Endothelial cell of umbilical vein (primary cell): Measurements from ENCODE around the gene USP49. TPM values are rescaled to one million over a fixed set of nuclear protein-coding genes. Genes with fewer than 3 reads are reported as not detected.

ENCODE experiments used
- BruUV-seq: library from RNA; stranded (reverse); fragments of 400-500 nt; replicated peaks from 2 replicates; lab custom pipeline; 2021; lab: Mats Ljungman, UMichigan
- CTCF ChIA-PET: fragments of 300-600, 350-600 bp; sonication (Branson Sonifier 250); formaldehyde crosslinking; loops from one replicate; lab custom pipeline; 2021; ENCODE audit warnings: antibody characterized with exemption, inconsistent platforms; lab: Charles Lee
- POLR2A ChIA-PET: fragments of 300-600, 350-600 bp; sonication (Branson Sonifier 250); formaldehyde crosslinking; loops from one replicate; lab custom pipeline; 2021; ENCODE audit warnings: antibody characterized with exemption, inconsistent platforms; lab: Charles Lee
- DNase-seq: peaks from one replicate; pipeline ENCODE4 v3.0.0-alpha.2; 2011; ENCODE audit warnings: low read depth, low spot score
- FAIRE-seq: peaks from 2 replicates; lab custom pipeline; 2011; peaks lifted over from hg19 to GRCh38; lab: Jason Lieb, UNC
- H2AFZ ChIP-seq: 2 replicates; pipeline ENCODE4 v1.6.0; 2012; ENCODE audit warnings: low read depth, low read length, control low read depth, inconsistent platforms
- H3K27ac ChIP-seq: 2 replicates; pipeline ENCODE4 v1.5.1; 2011; ENCODE audit warnings: low read depth, mild to moderate bottlenecking, control low read depth, low read length, moderate library complexity; ENCODE audit not compliant: insufficient read depth
- H3K27me3 ChIP-seq, 2 experiments: 2 replicates each; pipeline versions ENCODE4 v1.6.0 to v1.6.1; 2011; ENCODE audit warnings: low read length in 2 of 2, mixed read lengths in 1 of 2; ENCODE audit not compliant: control insufficient read depth in 2 of 2, insufficient read depth in 2 of 2
- H3K36me3 ChIP-seq, 2 experiments: 2 replicates in 1 of 2; 3 replicates in 1 of 2; pipeline ENCODE4 v1.5.1; 2011; ENCODE audit warnings: low read length in 2 of 2, mild to moderate bottlenecking in 1 of 2, moderate library complexity in 1 of 2; ENCODE audit not compliant: control insufficient read depth in 2 of 2, insufficient read depth in 2 of 2; ENCODE audit errors: extremely low read depth in 1 of 2
- H3K4me1 ChIP-seq: 3 replicates; pipeline ENCODE4 v1.5.1; 2011; ENCODE audit warnings: mild to moderate bottlenecking, low read length; ENCODE audit not compliant: control insufficient read depth, insufficient read depth; ENCODE audit errors: extremely low read depth
- H3K4me2 ChIP-seq: 2 replicates; pipeline ENCODE4 v1.6.1; 2011; ENCODE audit warnings: low read length, control low read depth, mixed read lengths; ENCODE audit not compliant: insufficient read depth
- H3K4me3 ChIP-seq, 3 experiments: fragments of 200-600 bp in 1 of 3; sonication (generic), shearing (Covaris generic) in 1 of 3; replicated peaks in 1 of 3; 2 replicates each; pipeline ENCODE4 v1.5.1; 2011 to 2016; ENCODE audit warnings: control low read depth in 3 of 3, low read length in 3 of 3, mild to moderate bottlenecking in 2 of 3, inconsistent platforms in 1 of 3, low read depth in 1 of 3, moderate library complexity in 1 of 3; ENCODE audit not compliant: insufficient read depth in 1 of 3
- H3K79me2 ChIP-seq: 2 replicates; pipeline ENCODE4 v1.6.0; 2012; ENCODE audit warnings: low read length, inconsistent platforms; ENCODE audit not compliant: control insufficient read depth, insufficient read depth
- H3K9ac ChIP-seq: replicated peaks from 2 replicates; pipeline ENCODE3; 2011; ENCODE audit warnings: low read length, control low read depth; ENCODE audit not compliant: insufficient read depth; ENCODE audit errors: extremely low read depth
- H3K9me1 ChIP-seq: replicated peaks from 3 replicates; pipeline ENCODE4 v1.6.0; 2011; ENCODE audit warnings: mild to moderate bottlenecking, low read length; ENCODE audit not compliant: control insufficient read depth, insufficient read depth; ENCODE audit errors: extremely low read depth
- H3K9me3 ChIP-seq: replicated peaks from 2 replicates; pipeline ENCODE4 v1.5.1; 2012; ENCODE audit warnings: low read length, inconsistent platforms; ENCODE audit not compliant: control insufficient read depth, insufficient read depth
- H4K20me1 ChIP-seq: replicated peaks from 2 replicates; pipeline ENCODE3; 2011; ENCODE audit warnings: mild to moderate bottlenecking, low read length; ENCODE audit not compliant: control insufficient read depth, insufficient read depth; ENCODE audit errors: extremely low read depth
- CTCF ChIP-seq, 2 donors: IDR thresholded peaks; 1 replicate in 1 of 2; 2 replicates in 1 of 2; pipeline ENCODE4 v1.5.1; 2011; ENCODE audit warnings: low read length in 2 of 2, mild to moderate bottlenecking in 2 of 2, moderate library complexity in 2 of 2, control low read depth in 1 of 2, inconsistent platforms in 1 of 2, low read depth in 1 of 2; ENCODE audit not compliant: insufficient read depth in 1 of 2; ENCODE audit errors: extremely low read depth in 1 of 2
- EZH2 ChIP-seq: IDR thresholded peaks from 2 replicates; pipeline ENCODE4 v1.6.1; 2012; ENCODE audit warnings: borderline replicate concordance, low read depth, mild to moderate bottlenecking, moderate library complexity, low read length, inconsistent platforms; ENCODE audit not compliant: severe bottlenecking
- FOS ChIP-seq: IDR thresholded peaks from 2 replicates; pipeline ENCODE4 v1.6.1; 2011; ENCODE audit warnings: mild to moderate bottlenecking, low read length, moderate library complexity, borderline replicate concordance; ENCODE audit not compliant: insufficient read depth
- GATA2 ChIP-seq: IDR thresholded peaks from 2 replicates; pipeline ENCODE4 v1.7.0; 2011; ENCODE audit warnings: low read depth, mild to moderate bottlenecking, moderate library complexity, mixed read lengths, low read length; ENCODE audit not compliant: insufficient read length, insufficient read depth
- JUN ChIP-seq: IDR thresholded peaks from 2 replicates; pipeline ENCODE4 v1.6.1; 2011; ENCODE audit warnings: borderline replicate concordance, low read depth; ENCODE audit not compliant: insufficient read length, insufficient read depth
- MAX ChIP-seq: IDR thresholded peaks from 2 replicates; pipeline ENCODE4 v1.6.1; 2011; ENCODE audit not compliant: insufficient read depth, insufficient read length
- MYC ChIP-seq: IDR thresholded peaks from one replicate; pipeline ENCODE4 v1.6.1; 2011; ENCODE audit warnings: mild to moderate bottlenecking, low read depth, low read length
- POLR2A ChIP-seq: IDR thresholded peaks from 2 replicates; pipeline ENCODE4 v1.6.1; 2012; ENCODE audit warnings: low read depth, mild to moderate bottlenecking, control low read depth, low read length
- POLR2AphosphoS5 ChIP-seq: IDR thresholded peaks from 2 replicates; pipeline ENCODE4 v1.6.1; 2012; ENCODE audit warnings: low read depth, mild to moderate bottlenecking, control low read depth, low read length, moderate library complexity; ENCODE audit not compliant: insufficient read depth
- dilution Hi-C: fragments of 300-500 bp; cut with MboI; formaldehyde crosslinking; loops from one replicate; pipeline ENCODE4 v1.15.0; 2019; ENCODE audit warnings: low sequenced_read_pairs; ENCODE audit not compliant: extremely low pct_ligation_motif_present
- intact Hi-C: fragments of 100-400 bp; cut with micrococcal nuclease; formaldehyde crosslinking; loops from one replicate; pipeline ENCODE4 v1.10.0; 2022
- polyA plus RNA-seq, 4 experiments: library from polyadenylated mRNA; depleted of rRNA in 3 of 4; stranded (reverse) in 3 of 4; unstranded in 1 of 4; fragments of >200 nt; gene quantifications; 2 replicates each; pipeline versions ENCODE4 v1.2.1 to v1.2.3, GENCODE V29; 2011 to 2012; ENCODE audit warnings: missing spikeins in 1 of 4
- total RNA-seq: library from RNA; stranded (reverse); gene quantifications from 2 replicates; pipeline ENCODE4 v1.2.3, GENCODE V29; 2021

The USP49 gene
- total and polyA plus RNA-seq, 2 donors (not counting 3 experiments of a cell fraction or from before 2014, with no cell fraction given) = 2.4 to 4.1 TPM

- FAIRE-seq = no peak
Measured at GRCh38 chr6:41813956-41814355, 81.2 kb downstream of the USP49 start.

More at GRCh38 chr6:41813956-41814355, 81.2 kb downstream of the USP49 start:
- no peak overlapping the region for H3K9ac ChIP-seq
- no peaks in the 10 kb centered on the region for H3K79me2 ChIP-seq
- no TSS peak for BruUV-seq
- H3K9me1 ChIP-seq = no peaks in the 10 kb centered on the region
- no peak overlapping the region for H3K4me2 ChIP-seq
- H4K20me1 ChIP-seq = no peaks in the 10 kb centered on the region
- dilution Hi-C loops = no loop called here
- no peaks in the 10 kb centered on the region for H3K36me3 ChIP-seq
- H3K4me1 ChIP-seq = peaks cover 3% of the 10 kb centered on the region
- H2AFZ ChIP-seq = no peak overlapping the region
- no peak overlapping the region for H3K4me3 ChIP-seq
- no peak overlapping the region for H3K27ac ChIP-seq
- CTCF ChIA-PET = interaction anchor here (0.7 to 3.7 kb wide), 5 partner anchors 9 to 228 kb away, joined by 3 to 15 read pairs (median 5); partner anchors contain the start of genes BYSL and MED20
- intact Hi-C loops = no loop called here
- DNase-seq = no peak
- POLR2A ChIA-PET = no interaction called here
- H3K27me3 ChIP-seq = no peaks in the 10 kb centered on the region
- no peak for TF ChIP-seq EZH2
- TF ChIP-seq JUN = no peak
- TF ChIP-seq POLR2A = no peak
- TF ChIP-seq GATA2 = no peak
- no peak for TF ChIP-seq MAX
- no peak for TF ChIP-seq MYC
- TF ChIP-seq CTCF (IDR thresholded peaks at IDR 0.05; ENCODE audit: extremely low read depth in 1 of 2, insufficient read depth in 1 of 2, low read depth in 1 of 2, low read length in 2 of 2) = no peak
- no peak for TF ChIP-seq POLR2AphosphoS5
- TF ChIP-seq FOS = no peak
- no peaks in the 10 kb centered on the region for H3K9me3 ChIP-seq
